ENCODE results near the gene ABHD17A. TPM values are rescaled to one million over a fixed set of nuclear protein-coding genes. Genes with fewer than 3 reads are reported as not detected.
"Not testable (repeated sequence)": the region's sequence is repeated elsewhere in the genome, so short reads cannot be mapped to it uniquely, and the experiment has no call there.

Gene ABHD17A
- polyA plus RNA-seq, 12 donors, result 35.7 to 74.2 (median 41.6) TPM; not detected in 1

DNA sequence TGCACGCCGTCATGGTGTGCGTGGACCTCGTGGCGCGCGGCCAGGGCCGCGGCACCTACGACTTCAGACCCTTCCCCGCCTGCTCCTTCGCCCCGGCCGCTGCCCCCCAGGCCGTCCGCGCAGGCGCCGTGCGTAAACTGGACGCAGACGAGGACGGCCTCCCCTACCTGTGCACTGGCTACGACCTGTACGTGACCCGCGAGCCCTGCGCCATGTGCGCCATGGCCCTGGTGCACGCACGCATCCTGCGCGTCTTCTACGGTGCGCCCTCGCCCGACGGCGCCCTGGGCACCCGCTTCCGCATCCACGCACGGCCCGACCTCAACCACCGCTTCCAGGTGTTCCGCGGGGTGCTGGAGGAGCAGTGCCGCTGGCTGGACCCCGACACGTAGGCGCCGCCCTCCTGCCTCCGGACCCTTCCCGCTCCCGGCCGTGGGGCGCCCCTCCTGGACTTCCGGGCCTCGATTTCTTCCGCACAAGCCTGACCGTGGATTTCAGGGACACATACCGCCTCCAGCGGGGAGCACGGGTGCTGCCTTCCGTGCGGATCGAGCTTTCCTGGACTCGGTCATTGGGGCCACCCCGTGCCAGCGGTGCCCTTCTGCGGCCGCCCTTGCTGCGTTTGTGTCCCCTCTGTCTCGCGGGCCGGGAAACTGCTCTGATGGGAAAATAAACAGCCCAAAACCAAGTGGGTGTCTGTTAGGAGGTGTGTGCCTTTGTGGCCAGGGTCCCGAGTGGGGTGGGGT lies 27.6 kb upstream of the ABHD17A start:
- no peak for DNase-seq

DNA sequence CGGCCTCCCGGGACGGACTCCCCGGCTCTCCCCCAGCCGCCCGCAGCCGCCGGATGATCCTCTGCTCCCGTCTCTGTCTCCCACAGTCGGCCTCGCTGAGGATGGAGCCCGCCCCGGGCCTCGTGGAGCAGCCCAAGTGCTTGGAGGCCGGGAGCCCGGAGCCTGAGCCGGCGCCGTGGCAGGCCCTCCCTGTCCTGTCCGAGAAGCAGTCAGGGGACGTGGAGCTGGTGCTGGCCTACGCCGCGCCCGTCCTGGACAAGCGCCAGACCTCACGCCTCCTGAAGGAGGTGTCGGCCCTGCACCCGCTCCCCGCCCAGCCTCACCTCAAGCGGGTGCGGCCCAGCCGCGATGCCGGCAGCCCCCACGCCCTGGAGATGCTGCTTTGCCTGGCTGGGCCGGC lies 26.7 kb upstream of the ABHD17A start:
- DNase-seq, result no peak

DNA sequence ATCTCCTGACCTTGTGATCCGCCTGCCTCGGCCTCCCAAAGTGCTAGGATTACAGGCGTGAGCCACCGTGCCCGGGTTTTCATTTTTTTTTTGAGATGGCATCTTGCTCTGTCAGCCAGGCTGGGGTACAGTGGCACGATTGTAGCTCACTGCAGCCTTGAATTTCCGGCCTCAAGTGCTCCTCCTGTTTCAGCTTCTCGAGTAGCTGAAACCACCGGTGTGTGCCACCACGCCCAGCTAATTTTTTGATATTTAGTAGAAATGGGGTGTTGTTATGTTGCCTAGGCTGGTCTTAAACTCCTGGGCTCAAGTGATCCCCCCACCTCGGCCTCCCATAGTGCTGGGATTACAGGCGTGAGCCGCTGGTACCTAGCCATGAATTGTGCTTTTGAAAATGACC lies 25.8 kb upstream of the ABHD17A start:
- no peak for DNase-seq

- no peak for DNase-seq
Observed at GRCh38 chr19:1910177-1910576, 24.9 kb upstream of the ABHD17A start.

GRCh38 chr19:1909761-1910080 lies 24.4 kb upstream of the ABHD17A start:
- DNase-seq, result no peak

DNA sequence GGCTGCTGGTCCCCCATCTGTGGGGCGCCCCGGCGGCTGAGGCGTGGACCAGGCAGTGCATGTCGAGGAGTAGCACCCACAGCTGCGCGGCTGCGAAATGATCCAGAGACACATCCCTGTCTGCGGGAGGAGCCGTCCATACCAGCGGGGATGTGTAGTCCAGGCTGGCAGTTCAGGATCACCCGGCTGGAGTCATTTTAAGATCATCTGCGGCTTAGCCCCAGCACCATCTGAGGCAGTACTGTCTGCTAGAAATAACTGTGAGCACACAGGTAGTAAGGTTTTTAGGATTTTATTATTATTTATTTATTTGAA lies 23.0 kb upstream of the ABHD17A start:
- DNase-seq, result no peak

GRCh38 chr19:1907563-1908363 lies 22.5 kb upstream of the ABHD17A start:
- DNase-seq, result no peak

- no peak for DNase-seq
Observed at GRCh38 chr19:1906985-1907562, 21.8 kb upstream of the ABHD17A start.

DNA sequence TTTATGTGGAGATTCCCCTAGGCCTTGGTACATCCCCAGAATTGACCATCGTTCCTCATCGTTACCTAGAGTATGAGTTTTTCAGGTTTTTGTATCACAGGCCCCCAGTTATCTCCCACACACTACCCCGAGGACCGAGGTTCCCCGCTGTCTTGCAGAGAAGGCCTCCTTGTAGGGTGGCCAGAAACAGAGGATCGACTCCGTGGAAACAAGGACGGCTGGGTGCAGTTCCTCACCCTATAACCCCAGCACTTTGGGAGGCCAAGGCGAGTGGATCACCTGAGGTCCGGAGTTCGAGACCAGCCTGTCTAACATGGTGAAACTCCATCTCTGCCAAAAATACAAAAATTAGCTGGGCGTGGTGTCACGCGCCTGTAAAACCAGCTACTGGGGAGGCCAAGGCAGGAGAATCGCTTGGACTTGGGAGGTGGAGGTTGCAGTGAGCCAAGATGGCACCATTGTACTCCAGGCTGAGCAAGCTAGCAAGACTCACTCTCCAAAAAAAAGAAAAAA lies 20.6 kb upstream of the ABHD17A start:
- no peak for DNase-seq

DNA sequence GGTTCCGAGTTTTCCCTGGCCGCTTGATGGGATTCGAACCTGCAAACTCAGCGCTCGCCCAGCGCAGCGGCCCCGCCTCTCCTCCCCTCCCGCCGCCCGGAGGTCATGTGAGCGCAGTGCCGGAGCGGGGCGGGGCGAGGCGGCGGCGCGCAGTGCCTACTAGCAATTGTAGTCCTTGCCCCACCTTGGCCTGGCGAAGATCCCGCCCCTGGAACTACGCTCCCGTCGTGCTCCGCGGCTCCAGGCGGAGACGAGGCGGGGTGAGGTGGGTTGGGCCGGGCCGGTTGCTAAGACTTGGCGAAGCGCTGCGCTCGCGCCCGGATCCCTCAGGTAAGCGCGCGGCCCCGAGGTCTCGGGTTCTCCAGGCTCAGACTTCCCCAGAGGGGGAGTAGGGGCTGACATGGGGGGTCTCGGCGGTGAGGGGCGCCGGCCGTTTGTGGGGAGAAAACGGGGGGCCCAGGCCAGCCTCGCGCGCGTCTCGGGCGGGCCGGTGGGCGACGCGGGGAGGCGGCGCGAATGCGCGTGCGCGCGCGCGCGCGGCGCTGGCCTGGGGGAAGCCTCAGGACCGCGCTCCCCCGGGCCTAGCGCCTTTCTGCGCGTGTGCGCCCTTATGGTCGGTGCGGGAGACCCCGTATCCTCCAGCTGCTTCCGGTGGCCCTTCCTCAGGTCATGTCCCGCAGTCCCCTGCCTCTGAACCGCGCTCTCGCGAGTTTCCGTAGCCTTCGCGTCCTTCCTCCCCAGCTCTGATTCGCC lies 20.0 kb upstream of the ABHD17A start, which contains the start of the genes ADAT3 and SCAMP4:
ADAT3 (plus strand) TSS at position 290 of the 753 bp plus-strand sequence. CDS start 6,649 bp downstream, outside the sequence.
SCAMP4 (plus strand) TSS at position 290 of the 753 bp plus-strand sequence. CDS start 9,621 bp downstream, outside the sequence.
- DNase-seq, result peak; percentile 99

- DNase-seq, result no peak
Observed at GRCh38 chr19:1904860-1905109, 19.5 kb upstream of the ABHD17A start.

DNA sequence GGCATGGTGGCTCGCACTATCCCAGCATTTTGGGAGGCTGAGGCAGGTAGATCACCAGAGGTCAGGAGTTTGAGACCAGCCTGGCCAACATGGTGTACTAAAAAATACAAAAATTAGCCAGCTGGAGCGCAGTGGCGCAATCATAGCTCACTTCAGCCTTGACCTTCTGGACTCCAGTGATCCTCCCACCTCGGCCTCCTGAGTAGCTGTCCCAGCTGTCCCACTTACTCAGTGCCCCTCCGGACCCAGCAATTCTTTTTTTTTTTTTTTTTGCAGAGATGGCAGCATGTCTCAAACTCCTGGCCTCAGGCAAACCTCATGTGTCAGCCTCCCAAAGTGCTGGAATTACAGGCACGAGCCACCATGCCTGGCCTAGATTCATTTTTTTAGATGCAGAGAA lies 17.6 kb upstream of the ABHD17A start:
- no peak for DNase-seq

- DNase-seq, result no peak
Observed at GRCh38 chr19:1901940-1902404, 16.7 kb upstream of the ABHD17A start.

- DNase-seq, result no peak
Observed at GRCh38 chr19:1896508-1896907, 11.2 kb upstream of the ABHD17A start.

GRCh38 chr19:1893791-1894190 lies 8.5 kb upstream of the ABHD17A start:
- DNase-seq, result no peak

DNA sequence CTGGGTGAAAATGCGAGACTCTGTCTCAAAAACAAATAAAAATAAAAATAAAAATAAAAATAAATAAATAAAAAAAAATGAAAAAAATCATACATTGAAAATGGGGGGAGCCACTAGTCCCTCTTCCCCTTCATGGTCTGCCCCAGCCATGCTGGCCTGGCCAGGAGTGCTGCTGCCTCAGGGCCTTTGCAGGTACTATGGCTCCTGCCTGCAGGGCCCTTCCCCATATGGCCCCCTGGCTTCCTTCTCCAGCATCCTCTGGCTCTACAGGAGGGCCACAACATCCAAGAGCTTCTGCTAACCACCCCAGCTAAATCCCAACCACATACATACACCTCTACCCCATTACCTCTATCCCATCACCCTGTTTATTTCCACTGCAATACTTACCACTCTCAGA lies 4.6 kb upstream of the ABHD17A start:
- no peak for DNase-seq

GRCh38 chr19:1888385-1888784 lies 3.1 kb upstream of the ABHD17A start:
- no peak for DNase-seq

DNA sequence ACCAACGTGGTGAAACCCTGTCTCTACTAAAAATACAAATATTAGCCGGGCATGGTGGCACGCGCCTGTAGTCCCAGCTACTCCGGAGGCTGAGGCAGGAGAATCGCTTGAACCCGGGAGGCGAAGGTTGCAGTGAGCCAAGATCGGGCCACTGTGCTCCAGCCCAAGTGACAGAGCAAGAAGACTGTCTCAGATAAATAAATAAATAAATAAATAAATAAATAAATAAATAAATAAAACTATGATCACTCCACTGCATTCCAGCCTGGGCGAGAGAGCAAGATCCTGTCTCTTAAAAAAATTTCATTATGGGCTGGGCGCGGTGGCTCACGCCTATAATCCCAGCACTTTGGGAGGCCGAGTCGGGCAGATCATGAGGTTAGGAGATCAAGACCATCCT lies 1.1 kb upstream of the ABHD17A start:
- DNase-seq, result not testable (repeated sequence)

- DNase-seq, result no peak
Observed at GRCh38 chr19:1884719-1885334, 469 bp downstream of the ABHD17A start.

GRCh38 chr19:1884291-1884718 lies 991 bp downstream of the ABHD17A start:
- no peak for DNase-seq

DNA sequence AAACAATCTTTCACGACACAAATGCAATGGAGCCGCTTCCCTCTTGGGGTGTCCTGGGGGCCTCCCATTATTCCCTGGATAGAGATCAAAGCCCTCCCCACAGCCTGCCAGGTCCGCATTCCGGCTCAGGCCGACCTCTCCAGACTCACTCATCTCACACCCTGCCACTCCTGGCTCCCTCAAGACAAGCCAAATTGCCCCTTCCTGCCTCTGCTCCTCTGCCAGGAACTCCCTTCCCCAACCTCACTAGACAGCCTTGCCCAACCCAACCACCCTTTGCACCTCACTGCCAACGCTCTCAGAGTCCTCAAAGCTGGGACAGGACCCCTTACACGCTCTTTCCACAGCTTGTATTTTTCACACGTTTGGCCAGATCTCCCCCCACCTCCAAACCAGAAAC lies 1.5 kb downstream of the ABHD17A start:
- no peak for DNase-seq

Measured in muscle of arm (tissue), 12 donors.